Epithelial cell of proximal tubule (primary cell): ENCODE data around the gene RADIL. TPM values are rescaled to one million over a fixed set of nuclear protein-coding genes. Genes with fewer than 3 reads are reported as not detected.

Experiments
- DNase-seq: peaks from one replicate; pipeline ENCODE4 v3.0.0-alpha.2; 2011; ENCODE audit warnings: low read depth
- H3K4me3 ChIP-seq: 2 replicates; pipeline ENCODE4 v1.5.1; 2011; ENCODE audit warnings: low read depth, mild to moderate bottlenecking, low read length
- CTCF ChIP-seq: conservative IDR thresholded peaks from 2 replicates; pipeline ENCODE4 v1.5.1; 2012; ENCODE audit warnings: low read depth, mild to moderate bottlenecking, low read length
- total RNA-seq: library from RNA; depleted of rRNA; stranded (reverse); fragments of >200 nt; gene quantifications from 2 replicates; pipeline ENCODE4 v1.2.3, GENCODE V29; 2015

Gene RADIL
- total RNA-seq, 1 donor from 2014 or later = 2.4 TPM

- no peak for DNase-seq
- H3K4me3 ChIP-seq = no peak overlapping the region
- no peak for TF ChIP-seq CTCF
These were observed 63.7 kb downstream of the RADIL start for GRCh38 chr7:4819560-4820404.

GRCh38 chr7:4818000-4818794, 65.3 kb downstream of the RADIL start:
- DNase-seq = no peak
- H3K4me3 ChIP-seq = no peak overlapping the region
- no peak for TF ChIP-seq CTCF

- H3K4me3 ChIP-seq = no peak overlapping the region
- DNase-seq = no peak
- no peak for TF ChIP-seq CTCF
These were observed 66.2 kb downstream of the RADIL start for GRCh38 chr7:4817178-4817901.

GRCh38 chr7:4816419-4817080, 67.0 kb downstream of the RADIL start:
- no peak for DNase-seq
- no peak overlapping the region for H3K4me3 ChIP-seq
- TF ChIP-seq CTCF = no peak

GRCh38 chr7:4815609-4816418, 67.7 kb downstream of the RADIL start:
- no peak for DNase-seq
- TF ChIP-seq CTCF = no peak
- H3K4me3 ChIP-seq = no peak overlapping the region

- DNase-seq = no peak
- no peak overlapping the region for H3K4me3 ChIP-seq
- no peak for TF ChIP-seq CTCF
These were observed 68.4 kb downstream of the RADIL start for GRCh38 chr7:4815121-4815520.
